ENCODE data around the gene ARHGAP27. TPM values are rescaled to one million over a fixed set of nuclear protein-coding genes. Genes with fewer than 3 reads are reported as not detected.
A peak's percentile ranks its signal among the peaks of the same experiment; 100 is the strongest.

Gene ARHGAP27
- total RNA-seq, 1 donor from 2014 or later, result 10.0 TPM

- Histone ChIP-seq H3K4me3 (ENCODE audit: insufficient read depth, low read depth, low read length) (no peak overlapping the region), H4K20me1 (ENCODE audit: insufficient read depth, low read length) (peaks cover 20% of the 10 kb centered on the region), H2AFZ (ENCODE audit: low read depth, low read length) (no peak overlapping the region), H3K4me2 (ENCODE audit: low read length) (peak overlapping the region; percentile 88), H3K4me1 (ENCODE audit: insufficient read depth, low read length) (peaks cover 31% of the 10 kb centered on the region), H3K79me2 (ENCODE audit: insufficient read depth, low read length) (no peaks in the 10 kb centered on the region), H3K27me3 (ENCODE audit: insufficient read depth, low read length) (peaks cover 31% of the 10 kb centered on the region), H3K27ac (ENCODE audit: low read depth, low read length) (no peak overlapping the region), H3K36me3 (ENCODE audit: insufficient read depth, low read length) (no peaks in the 10 kb centered on the region), H3K9ac (ENCODE audit: low read length) (no peak overlapping the region), H3K9me3 (ENCODE audit: insufficient read depth, low read depth, low read length) (peaks cover 3% of the 10 kb centered on the region)
- Mint-ChIP-seq H3K4me1 (ENCODE audit: low read depth, unreplicated experiment) (peaks cover 16% of the 10 kb centered on the region), H3K36me3 (ENCODE audit: low read depth, unreplicated experiment) (peaks cover 7% of the 10 kb centered on the region), H3K27ac (ENCODE audit: unreplicated experiment) (peak overlapping the region; percentile 34), H3K27me3 (ENCODE audit: low read depth, unreplicated experiment) (peaks cover 18% of the 10 kb centered on the region), H3K9me3 (ENCODE audit: unreplicated experiment) (peaks cover 2% of the 10 kb centered on the region), H3K4me3 (ENCODE audit: unreplicated experiment) (peak overlapping the region; percentile 20)
- TF ChIP-seq CTCF (IDR thresholded peaks at IDR 0.05; ENCODE audit: insufficient read depth, low read depth, low read length), result no peak
- no peak for DNase-seq (ENCODE audit: low read depth)
- no peak for FAIRE-seq
Observed at GRCh38 chr17:45433159-45433535, 477 bp upstream of the ARHGAP27 start.

GRCh38 chr17:45431531-45432404 lies 902 bp downstream of the ARHGAP27 start:
- H4K20me1 ChIP-seq (ENCODE audit: insufficient read depth, low read length), result peaks cover 28% of the 10 kb centered on the region
- peak overlapping the region; percentile 4 for H2AFZ ChIP-seq (ENCODE audit: low read depth, low read length)
- H3K4me3 ChIP-seq (ENCODE audit: insufficient read depth, low read depth, low read length), result peak overlapping the region; percentile 52
- H3K27me3 Mint-ChIP-seq (ENCODE audit: low read depth, unreplicated experiment), result peaks cover 25% of the 10 kb centered on the region
- H3K9ac ChIP-seq (ENCODE audit: low read length), result peak overlapping the region; percentile 55
- H3K4me1 Mint-ChIP-seq (ENCODE audit: low read depth, unreplicated experiment), result peaks cover 8% of the 10 kb centered on the region
- H3K27ac ChIP-seq (ENCODE audit: low read depth, low read length), result no peak overlapping the region
- H3K79me2 ChIP-seq (ENCODE audit: insufficient read depth, low read length), result no peaks in the 10 kb centered on the region
- no peaks in the 10 kb centered on the region for H3K36me3 ChIP-seq (ENCODE audit: insufficient read depth, low read length)
- peak overlapping the region; percentile 88 for H3K4me2 ChIP-seq (ENCODE audit: low read length)
- H3K27ac Mint-ChIP-seq (ENCODE audit: unreplicated experiment), result no peak overlapping the region
- TF ChIP-seq EZH2 (IDR thresholded peaks at IDR 0.05; ENCODE audit: insufficient read depth, low read length) (no peak), CTCF (IDR thresholded peaks at IDR 0.05; ENCODE audit: insufficient read depth, low read depth, low read length) (no peak)
- peaks cover 21% of the 10 kb centered on the region for H3K4me1 ChIP-seq (ENCODE audit: insufficient read depth, low read length)
- DNase-seq (ENCODE audit: low read depth), result no peak
- peaks cover 2% of the 10 kb centered on the region for H3K9me3 Mint-ChIP-seq (ENCODE audit: unreplicated experiment)
- H3K9me3 ChIP-seq (ENCODE audit: insufficient read depth, low read depth, low read length), result peaks cover 3% of the 10 kb centered on the region
- H3K27me3 ChIP-seq (ENCODE audit: insufficient read depth, low read length), result peaks cover 31% of the 10 kb centered on the region
- peaks cover 7% of the 10 kb centered on the region for H3K36me3 Mint-ChIP-seq (ENCODE audit: low read depth, unreplicated experiment)
- H3K4me3 Mint-ChIP-seq (ENCODE audit: unreplicated experiment), result peak overlapping the region; percentile 79
- no peak for FAIRE-seq
